Right lobe of liver (tissue), 6 donors: Measurements from ENCODE around the gene PGLYRP3. TPM values are rescaled to one million over a fixed set of nuclear protein-coding genes. Genes with fewer than 3 reads are reported as not detected.

ENCODE experiments used
- ATAC-seq, 4 donors: fragments of 200-7000 bp; cut with Tn5 transposase; one replicate each; pipeline ENCODE4 v1.9.1; 2020; ENCODE audit warnings: mild to moderate bottlenecking in 4 of 4, moderate library complexity in 4 of 4
- DNase-seq, 3 donors: peaks; one replicate each; pipeline ENCODE4 v3.0.0-alpha.2; 2020
- H3K27ac ChIP-seq, 3 donors: fragments of 200-600 bp; one replicate each; pipeline ENCODE4 v1.8.0; 2022
- H3K27me3 ChIP-seq, 2 donors: fragments of 200-600 bp; one replicate each; pipeline ENCODE4 v1.8.0; 2022
- H3K36me3 ChIP-seq, 4 donors: fragments of 200-600 bp; sonication (generic) in 1 of 4; one replicate each; pipeline versions ENCODE4 v1.5.1 to v1.8.0; 2017 to 2022; ENCODE audit warnings: control low read depth in 1 of 4
- H3K4me1 ChIP-seq, 4 donors: fragments of 200-600 bp; sonication (generic) in 1 of 4; one replicate each; pipeline versions ENCODE4 v1.5.1 to v1.8.0; 2017 to 2022; ENCODE audit warnings: control low read depth in 1 of 4
- H3K4me3 ChIP-seq, 3 donors: fragments of 200-600 bp; one replicate each; pipeline ENCODE4 v1.8.0; 2022
- H3K9me3 ChIP-seq, 4 donors: fragments of 200-600 bp; sonication (generic) in 1 of 4; one replicate each; pipeline versions ENCODE4 v1.5.1 to v1.8.0; 2017 to 2022; ENCODE audit warnings: control low read depth in 1 of 4
- CTCF ChIP-seq, 4 donors: fragments of 200-600 bp in 3 of 4; fragments of 450-650 bp in 1 of 4; IDR thresholded peaks; one replicate each; pipeline versions ENCODE4 v1.5.1 to v1.8.0; 2016 to 2022; ENCODE audit warnings: antibody characterized with exemption in 4 of 4, mild to moderate bottlenecking in 2 of 4
- POLR2A ChIP-seq: fragments of 450-650 bp; IDR thresholded peaks from one replicate; pipeline ENCODE4 v1.6.1; 2017; ENCODE audit warnings: antibody characterized with exemption, mild to moderate bottlenecking
- WGBS: methylation state at CpG from one replicate; pipeline ENCODE4 v1.1.6; 2018; ENCODE audit warnings: low coverage, low lambda C conversion rate; ENCODE audit not compliant: insufficient coverage; ENCODE audit errors: missing lambda C conversion rate; 5-methylcytosine and 5-hydroxymethylcytosine counted together
- intact Hi-C, 2 donors: fragments of 100-400 bp; cut with DNase I; formaldehyde crosslinking; loops; one replicate each; pipeline versions ENCODE4 v1.11.2 to v1.14.1; 2022
- total RNA-seq, 6 experiments: library from RNA; depleted of rRNA in 2 of 6; stranded (reverse); fragments of >200 nt in 2 of 6; fragmentation: NEBNext Ultra II Directional in 3 of 6; extraction: Animal tissue kit (Norgen Biotek cat#: 25700) in 3 of 6; gene quantifications; one replicate each; pipeline versions ENCODE4 v1.1.0 to v1.2.4, GENCODE V29; 2016 to 2023
- donor health status: DM: no; HTN: yes; CAD: no.
- donor health status: DM: no; HTN: no; CAD: no.
- donor health status: DM: no; HTN: no; CAD: no.
- donor health status: DM: no; HTN: yes; CAD: no.
- donor health status: DM: no; HTN: yes; CAD: no.

PGLYRP3 gene
- total RNA-seq, 6 experiments from 2014 or later: not detected

GRCh38 chr1:153310526-153310925 lies 2.2 kb downstream of the PGLYRP3 start:
- intact Hi-C loops: no loop called here
- 50% methylated on average over 6 of the region's 7 CpGs for WGBS

GRCh38 chr1:153309441-153309840 lies 3.3 kb downstream of the PGLYRP3 start:
- Histone ChIP-seq H3K4me3 (no peak overlapping the region), H3K9me3 (no peaks in the 10 kb centered on the region), H3K4me1 (no peaks in the 10 kb centered on the region), H3K36me3 (no peaks in the 10 kb centered on the region), H3K27me3 (no peaks in the 10 kb centered on the region), H3K27ac (no peak overlapping the region)
- DNase-seq: no peak
- no peak for ATAC-seq
- no CpG with 5 or more reads among the region's 2 CpGs for WGBS
- TF ChIP-seq CTCF (IDR thresholded peaks at IDR 0.05): no peak
- TF ChIP-seq POLR2A: no peak
- intact Hi-C loops: no loop called here

More at GRCh38 chr1:153310526-153310925, 2.2 kb downstream of the PGLYRP3 start:
- H3K27ac ChIP-seq: no peak overlapping the region
- ATAC-seq (no peak), DNase-seq (no peak)
- H3K4me1 ChIP-seq: no peaks in the 10 kb centered on the region
- no peaks in the 10 kb centered on the region for H3K27me3 ChIP-seq
- no peaks in the 10 kb centered on the region for H3K36me3 ChIP-seq
- TF ChIP-seq CTCF (IDR thresholded peaks at IDR 0.05) (no peak), POLR2A (no peak)
- H3K4me3 ChIP-seq: no peak overlapping the region
- no peaks in the 10 kb centered on the region for H3K9me3 ChIP-seq

- DNase-seq (no peak), ATAC-seq (no peak)
- Histone ChIP-seq H3K27ac (no peak overlapping the region), H3K4me3 (no peak overlapping the region), H3K36me3 (no peaks in the 10 kb centered on the region), H3K9me3 (no peaks in the 10 kb centered on the region), H3K4me1 (no peaks in the 10 kb centered on the region), H3K27me3 (no peaks in the 10 kb centered on the region)
- intact Hi-C loops: no loop called here
- TF ChIP-seq CTCF (IDR thresholded peaks at IDR 0.05): no peak
- no peak for TF ChIP-seq POLR2A
- WGBS: 100% methylated on average over 1 of the region's 2 CpGs
Measured at GRCh38 chr1:153308540-153308939, 4.2 kb downstream of the PGLYRP3 start.

- ATAC-seq: peak in 1 of 4 donors; percentile 8
- Histone ChIP-seq H3K4me3 (no peak overlapping the region), H3K36me3 (no peaks in the 10 kb centered on the region), H3K27ac (no peak overlapping the region), H3K27me3 (no peaks in the 10 kb centered on the region), H3K4me1 (no peaks in the 10 kb centered on the region), H3K9me3 (no peaks in the 10 kb centered on the region)
- intact Hi-C loops: no loop called here
- TF ChIP-seq CTCF (IDR thresholded peaks at IDR 0.05) (no peak), POLR2A (no peak)
- WGBS: 63% methylated on average over 5 of the region's 10 CpGs
- DNase-seq: no peak
Measured at GRCh38 chr1:153307221-153307600, 5.5 kb downstream of the PGLYRP3 start.
